Measurements from ENCODE around the gene SLC30A10.

SLC30A10 gene

GRCh38 chr1:219905524-219905923 lies 22.8 kb downstream of the SLC30A10 start:
- no peak overlapping the region for H3K4me3 ChIP-seq (ENCODE audit: low read length)
- no peak for TF ChIP-seq CTCF (conservative IDR thresholded peaks at IDR 0.05; ENCODE audit: low read depth, low read length)

GRCh38 chr1:219904934-219905333 lies 23.4 kb downstream of the SLC30A10 start:
- no peak overlapping the region for H3K4me3 ChIP-seq (ENCODE audit: low read length)
- no peak for TF ChIP-seq CTCF (conservative IDR thresholded peaks at IDR 0.05; ENCODE audit: low read depth, low read length)
- DNase-seq (ENCODE audit: low read depth): no peak

More at GRCh38 chr1:219905524-219905923, 22.8 kb downstream of the SLC30A10 start:
- no peak for DNase-seq (ENCODE audit: low read depth)

- DNase-seq (ENCODE audit: low read depth): no peak
- TF ChIP-seq CTCF (conservative IDR thresholded peaks at IDR 0.05; ENCODE audit: low read depth, low read length): no peak
- H3K4me3 ChIP-seq (ENCODE audit: low read length): no peak overlapping the region
These were observed 24.9 kb downstream of the SLC30A10 start for GRCh38 chr1:219903353-219903871.

GRCh38 chr1:219902951-219903350 lies 25.4 kb downstream of the SLC30A10 start:
- no peak for TF ChIP-seq CTCF (conservative IDR thresholded peaks at IDR 0.05; ENCODE audit: low read depth, low read length)
- DNase-seq (ENCODE audit: low read depth): no peak
- H3K4me3 ChIP-seq (ENCODE audit: low read length): no peak overlapping the region

- TF ChIP-seq CTCF (conservative IDR thresholded peaks at IDR 0.05; ENCODE audit: low read depth, low read length): no peak
- no peak overlapping the region for H3K4me3 ChIP-seq (ENCODE audit: low read length)
- DNase-seq (ENCODE audit: low read depth): no peak
These were observed 27.5 kb downstream of the SLC30A10 start for GRCh38 chr1:219900882-219901281.

GRCh38 chr1:219900201-219900600 lies 28.2 kb downstream of the SLC30A10 start:
- no peak for DNase-seq (ENCODE audit: low read depth)
- TF ChIP-seq CTCF (conservative IDR thresholded peaks at IDR 0.05; ENCODE audit: low read depth, low read length): no peak

GRCh38 chr1:219898375-219898774 lies 30.0 kb downstream of the SLC30A10 start:
- no peak overlapping the region for H3K4me3 ChIP-seq (ENCODE audit: low read length)
- DNase-seq (ENCODE audit: low read depth): no peak
- no peak for TF ChIP-seq CTCF (conservative IDR thresholded peaks at IDR 0.05; ENCODE audit: low read depth, low read length)

More at GRCh38 chr1:219900201-219900600, 28.2 kb downstream of the SLC30A10 start:
- H3K4me3 ChIP-seq (ENCODE audit: low read length): no peak overlapping the region

All from retinal pigment epithelial cell (primary cell).